DMS53 treated with DMSO at 0.1 percent for 48 hours (cell line): ENCODE measurements around the gene CDH18.

Experiments
- DNase-seq: peaks from one replicate; lab custom pipeline; 2025; ENCODE audit not compliant: unreplicated experiment; lab: John Stamatoyannopoulos, UW

Gene CDH18

DNA sequence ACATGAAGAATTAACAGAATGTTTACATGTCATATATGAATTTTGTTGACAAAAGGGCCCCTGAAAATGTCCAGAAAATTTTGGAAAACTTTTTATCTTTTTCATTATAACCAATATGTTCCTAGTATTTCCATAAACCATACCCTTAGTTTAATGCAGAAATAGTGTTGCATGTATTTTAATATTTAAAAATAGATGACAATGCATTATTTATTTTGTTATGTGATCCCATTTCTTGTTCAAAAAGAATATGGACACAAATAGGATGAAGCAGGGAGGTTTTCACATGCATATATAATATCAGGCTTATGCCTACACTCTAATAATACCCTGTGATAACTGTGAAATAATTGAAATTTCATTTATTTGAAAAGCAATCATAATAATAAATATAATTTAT is 500.5 kb downstream of the CDH18 start:
- DNase-seq: no peak

GRCh38 chr5:19479562-19479961 is 508.4 kb downstream of the CDH18 start:
- DNase-seq: no peak

GRCh38 chr5:19462019-19462418 is 526.0 kb downstream of the CDH18 start:
- no peak for DNase-seq

DNA sequence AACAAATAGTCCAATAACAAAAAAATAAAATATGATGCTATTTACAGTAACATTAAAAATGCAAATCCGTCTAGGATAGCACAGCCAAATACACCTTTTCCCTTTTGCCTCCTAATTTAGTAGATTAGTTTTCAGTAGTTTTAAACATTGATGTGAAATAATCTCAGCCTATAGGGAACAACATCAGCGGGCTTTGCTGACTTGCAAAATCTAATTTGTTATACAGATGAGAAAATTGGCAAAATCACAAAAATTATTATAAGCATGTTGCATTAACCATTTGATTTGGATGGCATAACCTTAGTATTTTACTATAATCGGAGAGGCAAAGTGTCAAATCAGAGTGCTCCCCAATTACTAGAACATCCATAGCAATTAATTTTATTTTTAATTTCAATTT is 563.5 kb downstream of the CDH18 start:
- DNase-seq: no peak
